Suppressor macrophage treated with lipopolysaccharide for 4 hours (primary cell): ENCODE measurements around the gene DDX42.

Experiments used
- DNase-seq: peaks from one replicate; pipeline ENCODE4 v3.0.0-alpha.2; 2020

The DDX42 gene

GRCh38 chr17:63826468-63827001 lies 52.6 kb downstream of the DDX42 start:
- peak; percentile 27 for DNase-seq

GRCh38 chr17:63827002-63827800 lies 53.2 kb downstream of the DDX42 start, which contains the start of the genes FTSJ3 and PSMC5:
Gene FTSJ3, minus strand, starts transcription at chr17:63827663. Its CDS starts 761 bp downstream, at chr17:63826902.
Gene PSMC5, plus strand, starts transcription at chr17:63827431. Its CDS starts 60 bp downstream, at chr17:63827491.
- DNase-seq, result peak; percentile 97

DNA sequence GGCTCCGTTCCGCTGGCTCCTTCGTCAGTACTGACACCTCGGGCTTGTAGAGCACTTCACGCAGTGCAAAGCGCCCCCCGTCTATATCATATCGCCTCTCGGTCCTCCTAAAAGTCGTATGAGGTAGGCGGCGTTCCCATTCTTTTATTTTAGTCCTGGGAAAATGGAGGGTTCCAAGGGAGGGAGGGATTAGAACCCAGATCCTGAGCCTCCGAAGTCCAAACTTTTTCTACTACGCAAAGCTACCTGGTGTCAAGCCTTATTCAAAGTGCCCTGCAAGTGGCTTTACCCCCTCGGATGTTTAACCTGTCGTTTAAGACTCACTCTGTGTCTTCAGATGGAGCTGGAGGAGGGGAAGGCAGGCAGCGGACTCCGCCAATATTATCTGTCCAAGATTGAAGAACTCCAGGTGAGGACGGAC lies 53.8 kb downstream of the DDX42 start:
- DNase-seq, result no peak

GRCh38 chr17:63828936-63829335 lies 55.0 kb downstream of the DDX42 start:
- DNase-seq, result no peak

GRCh38 chr17:63830278-63830677 lies 56.3 kb downstream of the DDX42 start:
- no peak for DNase-seq

- no peak for DNase-seq
Measured at GRCh38 chr17:63830904-63831491, 57.0 kb downstream of the DDX42 start.

DNA sequence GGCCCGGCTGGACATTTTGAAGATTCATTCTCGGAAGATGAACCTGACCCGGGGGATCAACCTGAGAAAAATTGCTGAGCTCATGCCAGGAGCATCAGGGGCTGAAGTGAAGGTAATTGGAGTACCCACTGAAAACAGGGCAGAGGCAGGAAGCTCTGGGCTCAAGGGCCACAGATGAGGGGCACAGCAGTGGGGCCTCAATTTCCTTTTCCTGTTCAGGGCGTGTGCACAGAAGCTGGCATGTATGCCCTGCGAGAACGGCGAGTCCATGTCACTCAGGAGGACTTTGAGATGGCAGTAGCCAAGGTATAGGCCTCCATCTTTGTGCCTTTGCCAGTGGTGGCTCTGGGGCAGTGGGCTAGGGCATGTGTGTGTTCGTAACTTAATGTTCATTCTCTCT lies 57.5 kb downstream of the DDX42 start:
- no peak for DNase-seq

- no peak for DNase-seq
Measured at GRCh38 chr17:63832014-63832413, 58.0 kb downstream of the DDX42 start.

GRCh38 chr17:63832455-63832854 lies 58.5 kb downstream of the DDX42 start:
- DNase-seq, result no peak

- DNase-seq, result no peak
Measured at GRCh38 chr17:63833026-63833740, 59.2 kb downstream of the DDX42 start.

DNA sequence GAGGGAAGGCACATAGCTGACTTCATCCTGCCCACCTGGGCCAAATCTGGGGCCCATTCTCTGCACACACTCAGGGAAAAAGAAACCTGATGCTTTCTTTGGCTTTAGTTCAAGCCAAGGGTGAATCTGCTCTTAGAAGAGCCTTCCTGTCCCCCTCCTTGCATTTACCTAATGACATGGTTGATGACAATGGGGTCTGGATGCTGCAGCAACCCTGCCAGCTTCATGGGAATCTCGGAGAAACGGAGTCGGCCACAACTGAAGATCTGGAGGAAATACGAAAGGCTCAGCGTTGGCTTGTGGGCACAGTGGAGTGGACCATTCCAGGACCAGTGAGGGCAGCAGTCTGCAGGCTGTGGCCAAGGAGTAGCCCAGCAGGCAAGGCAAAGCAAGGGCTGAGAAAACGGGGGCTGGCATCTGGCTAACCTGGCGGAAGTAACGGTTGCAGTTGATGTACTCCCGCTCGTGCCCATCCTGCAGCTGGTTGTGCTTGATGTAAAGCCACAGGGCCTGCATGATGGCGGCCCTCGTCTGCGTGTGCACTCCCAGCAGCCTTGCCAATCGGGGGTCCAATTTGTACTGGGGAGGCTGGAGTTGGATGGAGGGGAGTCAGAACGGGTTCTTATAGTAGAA lies 59.9 kb downstream of the DDX42 start:
- DNase-seq, result no peak

DNA sequence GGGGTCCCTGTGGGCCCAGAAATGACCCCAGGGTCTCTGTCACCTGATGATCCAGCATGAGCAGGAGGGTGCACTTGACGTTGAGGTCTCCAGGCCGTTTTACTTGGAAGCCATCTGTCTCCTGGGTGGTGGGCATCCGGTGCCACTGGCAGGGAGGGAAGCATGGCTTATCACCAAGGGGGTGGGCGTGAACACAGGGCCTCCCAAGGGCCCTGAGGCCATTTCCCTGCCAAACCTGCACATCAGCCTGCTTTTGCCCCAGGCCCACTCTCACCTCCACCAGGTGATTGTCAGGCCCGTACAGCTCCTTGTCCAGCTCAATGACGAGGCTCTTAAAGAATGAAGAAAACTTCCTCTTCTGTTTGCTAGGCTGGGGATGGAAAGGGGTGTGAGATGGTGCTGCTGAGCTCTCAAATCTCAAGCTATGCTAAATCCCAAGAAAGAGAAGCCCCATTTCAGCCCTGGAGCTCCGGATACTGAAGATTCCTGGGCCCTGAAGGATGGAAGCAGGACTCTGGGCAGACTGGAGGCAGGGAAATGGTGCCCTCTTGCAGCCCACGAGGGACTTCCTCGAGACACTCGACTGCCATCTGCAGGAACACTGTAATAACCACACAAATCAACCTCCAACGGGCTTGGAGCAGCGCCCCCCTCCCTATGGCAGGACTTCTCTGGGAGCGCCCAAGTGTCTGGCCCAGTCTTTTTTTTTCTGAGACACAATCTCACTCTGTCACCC lies 60.6 kb downstream of the DDX42 start:
- DNase-seq, result peak; percentile 71

DNA sequence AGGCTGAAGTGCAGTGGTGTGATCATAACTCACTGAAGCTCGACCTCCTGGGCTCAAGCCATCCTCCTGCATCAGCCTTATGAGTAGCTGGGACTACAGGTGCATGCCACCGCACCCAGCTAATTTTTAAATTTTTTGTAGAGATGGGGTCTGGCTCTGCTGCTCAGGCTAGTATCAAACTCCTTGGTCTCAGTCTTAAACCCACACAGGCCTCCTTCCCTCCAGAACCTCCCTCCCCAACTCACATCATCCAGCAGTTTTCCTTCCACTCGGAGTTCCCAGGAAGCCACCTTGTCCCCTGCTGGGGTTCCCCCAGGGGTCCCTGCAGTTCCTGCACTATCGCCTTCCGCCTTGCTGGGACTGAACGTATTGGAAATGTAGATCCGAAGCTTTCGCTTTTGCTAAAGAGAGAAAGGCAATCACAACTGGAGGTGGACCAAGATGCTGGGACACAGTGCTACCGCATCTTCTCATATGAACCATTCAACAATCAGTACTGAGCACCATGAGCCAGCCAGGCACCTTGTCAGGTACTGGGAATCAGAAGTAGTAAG lies 61.3 kb downstream of the DDX42 start:
- no peak for DNase-seq

GRCh38 chr17:63836811-63837210 lies 62.8 kb downstream of the DDX42 start:
- DNase-seq, result no peak

DNA sequence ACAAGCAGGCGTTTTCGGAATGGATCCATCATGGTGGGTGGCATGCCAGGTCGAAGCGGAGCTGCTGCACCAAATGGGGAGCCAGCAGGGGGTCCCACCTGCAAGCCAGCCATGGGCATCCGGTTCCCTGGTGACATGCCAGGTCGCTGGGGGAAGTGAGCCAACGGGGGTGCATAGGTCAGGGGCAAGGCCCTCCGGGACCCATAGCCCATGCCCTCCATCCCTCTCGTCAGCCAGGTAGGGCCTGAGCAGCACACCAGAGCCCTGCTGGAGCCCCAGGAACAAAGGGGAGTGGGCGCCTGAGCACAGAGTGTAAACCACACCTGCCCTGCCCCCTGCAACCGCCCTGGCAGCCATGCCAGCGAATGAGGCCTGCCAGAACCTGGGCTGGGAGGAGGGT lies 63.5 kb downstream of the DDX42 start:
- no peak for DNase-seq

- DNase-seq, result no peak
Measured at GRCh38 chr17:63837962-63838600, 64.1 kb downstream of the DDX42 start.

DNA sequence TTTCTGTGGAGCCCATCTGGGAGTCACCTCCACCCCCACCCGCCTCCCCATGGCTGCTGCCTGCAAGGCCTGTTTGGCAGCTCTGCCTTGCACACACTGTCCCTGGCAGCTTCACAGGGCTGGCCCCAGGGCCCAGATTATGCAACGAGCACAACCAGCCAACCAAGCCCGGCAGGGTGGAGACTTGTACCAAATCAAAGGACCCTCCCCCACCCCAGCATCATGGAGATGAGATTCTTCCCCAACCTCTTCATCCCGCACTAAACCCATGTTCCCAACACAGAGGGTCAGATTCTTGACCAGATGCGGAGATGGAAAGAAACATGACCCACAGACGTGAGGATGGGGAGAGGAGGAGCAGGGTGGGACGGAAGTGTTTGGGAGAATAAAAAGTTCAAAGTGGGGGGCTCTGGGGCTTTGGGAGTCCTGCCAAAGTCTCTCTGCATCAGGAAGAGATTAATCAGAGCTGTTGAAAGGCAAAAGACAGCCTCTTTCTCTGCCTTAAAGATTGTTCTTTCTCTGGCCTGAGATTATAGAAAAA lies 64.7 kb downstream of the DDX42 start:
- DNase-seq, result no peak

GRCh38 chr17:63840591-63841349 lies 66.8 kb downstream of the DDX42 start:
- DNase-seq, result no peak

- peak; percentile 62 for DNase-seq
Measured at GRCh38 chr17:63841350-63842172, 67.6 kb downstream of the DDX42 start.
